WTC11 (cell line): ENCODE results near the gene HTR1B. TPM values are rescaled to one million over a fixed set of nuclear protein-coding genes. Genes with fewer than 3 reads are reported as not detected.

Source experiments
- ATAC-seq: fragments of 200-7000 bp; cut with Tn5 transposase; 2 replicates; pipeline ENCODE4 v1.10.0; 2021; ENCODE audit warnings: mild to moderate bottlenecking, moderate library complexity
- CTCF ChIA-PET: fragments of 300-600 bp; sonication (Branson Sonifier 250); formaldehyde crosslinking; loops from one replicate; lab custom pipeline; 2021; ENCODE audit warnings: antibody characterized with exemption; lab: Charles Lee
- POLR2A ChIA-PET: fragments of 350-600 bp; sonication (Branson Sonifier 250); formaldehyde crosslinking; loops from one replicate; lab custom pipeline; 2021; ENCODE audit warnings: antibody characterized with exemption; lab: Charles Lee
- DNase-seq: peaks from one replicate; pipeline ENCODE4 v3.0.0; 2021; ENCODE audit warnings: low spot score
- H3K27ac Mint-ChIP-seq: 2 replicates; pipeline ENCODE4 v1.8.0; 2021; ENCODE audit warnings: mixed read lengths
- H3K27me3 Mint-ChIP-seq: 2 replicates; pipeline ENCODE4 v1.8.0; 2021; ENCODE audit warnings: low read depth, mild to moderate bottlenecking, moderate library complexity, mixed read lengths
- H3K36me3 Mint-ChIP-seq: 2 replicates; pipeline ENCODE4 v1.8.0; 2021; ENCODE audit warnings: mixed read lengths
- H3K4me1 Mint-ChIP-seq: 2 replicates; pipeline ENCODE4 v1.8.0; 2022; ENCODE audit warnings: mixed read lengths
- H3K4me3 Mint-ChIP-seq: 2 replicates; pipeline ENCODE4 v1.8.0; 2021; ENCODE audit warnings: mild to moderate bottlenecking, moderate library complexity, mixed read lengths
- H3K9me3 Mint-ChIP-seq: 2 replicates; pipeline ENCODE4 v1.8.0; 2021; ENCODE audit warnings: mixed read lengths
- AFF4 ChIP-seq: sonication (generic); formaldehyde crosslinking; IDR thresholded peaks from 2 replicates; pipeline ENCODE4 v1.8.1; 2023; ENCODE audit warnings: mild to moderate bottlenecking, missing genetic modification reagents, borderline replicate concordance
- ATF2 ChIP-seq: sonication (generic); formaldehyde crosslinking; IDR thresholded peaks from 2 replicates; pipeline ENCODE4 v1.8.1; 2022; ENCODE audit warnings: low read depth, missing genetic modification reagents, borderline replicate concordance
- CREB1 ChIP-seq: sonication (generic); formaldehyde crosslinking; IDR thresholded peaks from 2 replicates; pipeline ENCODE4 v1.8.0; 2023; ENCODE audit warnings: mild to moderate bottlenecking, missing genetic modification reagents
- E2F4 ChIP-seq: sonication (generic); formaldehyde crosslinking; IDR thresholded peaks from 2 replicates; pipeline ENCODE4 v1.8.1; 2022; ENCODE audit warnings: low read depth, mild to moderate bottlenecking, moderate library complexity, missing genetic modification reagents, borderline replicate concordance
- ELF4 ChIP-seq: sonication (generic); formaldehyde crosslinking; IDR thresholded peaks from 2 replicates; pipeline ENCODE4 v1.8.1; 2022; ENCODE audit warnings: low read depth, mild to moderate bottlenecking, moderate library complexity, missing genetic modification reagents
- EMX1 ChIP-seq: fragments of 250-450 bp; sonication (Bioruptor Pico); IDR thresholded peaks from 2 replicates; pipeline ENCODE4 v1.8.0; 2021; ENCODE audit warnings: mild to moderate bottlenecking
- FOXP4 ChIP-seq: sonication (generic); formaldehyde crosslinking; IDR thresholded peaks from 2 replicates; pipeline ENCODE4 v1.8.0; 2022; ENCODE audit warnings: mild to moderate bottlenecking, missing genetic modification reagents
- IRF2 ChIP-seq: sonication (generic); formaldehyde crosslinking; IDR thresholded peaks from 2 replicates; pipeline ENCODE4 v1.8.0; 2022; ENCODE audit warnings: low read depth, missing genetic modification reagents, borderline replicate concordance
- MAX ChIP-seq: sonication (generic); formaldehyde crosslinking; IDR thresholded peaks from 2 replicates; pipeline ENCODE4 v1.8.0; 2022; ENCODE audit warnings: mild to moderate bottlenecking, missing genetic modification reagents
- NFATC4 ChIP-seq: fragments of 250-450 bp; sonication (Bioruptor Pico); IDR thresholded peaks from 2 replicates; pipeline ENCODE4 v1.9.0; 2021; ENCODE audit warnings: mild to moderate bottlenecking
- NFYB ChIP-seq: sonication (generic); formaldehyde crosslinking; conservative IDR thresholded peaks from 2 replicates; pipeline ENCODE4 v1.8.0; 2022; ENCODE audit warnings: low read depth, missing genetic modification reagents
- OVOL2 ChIP-seq: fragments of 250-450 bp; sonication (Bioruptor Pico); IDR thresholded peaks from 2 replicates; pipeline ENCODE4 v1.9.0; 2021; ENCODE audit warnings: mild to moderate bottlenecking, borderline replicate concordance
- PRDM15 ChIP-seq: sonication (generic); formaldehyde crosslinking; IDR thresholded peaks from 2 replicates; pipeline ENCODE4 v1.8.0; 2022; ENCODE audit warnings: missing genetic modification reagents
- RORB ChIP-seq: fragments of 250-450 bp; sonication (Bioruptor Pico); IDR thresholded peaks from 2 replicates; pipeline ENCODE4 v1.9.0; 2021; ENCODE audit warnings: mild to moderate bottlenecking
- TEAD4 ChIP-seq: sonication (generic); formaldehyde crosslinking; IDR thresholded peaks from 2 replicates; pipeline ENCODE4 v1.8.0; 2022; ENCODE audit warnings: mild to moderate bottlenecking, missing genetic modification reagents
- TP53 ChIP-seq: sonication (generic); formaldehyde crosslinking; IDR thresholded peaks from 2 replicates; pipeline ENCODE4 v1.8.1; 2023; ENCODE audit warnings: mild to moderate bottlenecking, missing genetic modification reagents
- ZNF121 ChIP-seq: sonication (generic); formaldehyde crosslinking; IDR thresholded peaks from 2 replicates; pipeline ENCODE4 v1.8.0; 2023; ENCODE audit warnings: missing genetic modification reagents
- ZNF138 ChIP-seq: sonication (generic); formaldehyde crosslinking; conservative IDR thresholded peaks from 2 replicates; pipeline ENCODE4 v1.8.1; 2022; ENCODE audit warnings: mild to moderate bottlenecking, moderate library complexity, missing genetic modification reagents
- ZNF396 ChIP-seq: fragments of 250-450 bp; sonication (Bioruptor Pico); IDR thresholded peaks from 2 replicates; pipeline ENCODE4 v1.8.0; 2021; ENCODE audit warnings: mild to moderate bottlenecking, moderate library complexity, borderline replicate concordance
- ZSCAN18 ChIP-seq: fragments of 250-450 bp; sonication (Bioruptor Pico); IDR thresholded peaks from 2 replicates; pipeline ENCODE4 v2.1.2; 2022; ENCODE audit warnings: mild to moderate bottlenecking, moderate library complexity
- total RNA-seq: library from RNA; stranded (reverse); gene quantifications from 3 replicates; pipeline ENCODE4 v1.2.3, GENCODE V29; 2021

The HTR1B gene
- total RNA-seq, 1 experiment from 2014 or later: 1.5 TPM

GRCh38 chr6:77447254-77447653 is 16.0 kb downstream of the HTR1B start:
- no peak overlapping the region for H3K27ac Mint-ChIP-seq
- ATAC-seq: no peak
- DNase-seq: no peak
- peaks cover 3% of the 10 kb centered on the region; the same call in 1 of the 2 replicates for H3K9me3 Mint-ChIP-seq
- peaks cover 21% of the 10 kb centered on the region for H3K4me1 Mint-ChIP-seq
- ChIA-PET CTCF (interaction anchor here (0.8 kb wide), 1 partner anchor 110 kb away, joined by 3 read pairs; no protein-coding TSS in a partner anchor), POLR2A (no interaction called here)
- no peaks in the 10 kb centered on the region for H3K27me3 Mint-ChIP-seq
- TF ChIP-seq IRF2 (no peak), CREB1 (CRISPR knock-in tag) (no peak), RORB (no peak), ZNF138 (CRISPR knock-in tag) (no peak), TP53 (CRISPR knock-in tag) (no peak), E2F4 (no peak)
- no peaks in the 10 kb centered on the region for H3K36me3 Mint-ChIP-seq
- H3K4me3 Mint-ChIP-seq: no peak overlapping the region

- Mint-ChIP-seq H3K36me3 (no peaks in the 10 kb centered on the region), H3K27ac (no peak overlapping the region), H3K4me3 (no peak overlapping the region), H3K9me3 (peaks cover 3% of the 10 kb centered on the region; the same call in 1 of the 2 replicates), H3K27me3 (no peaks in the 10 kb centered on the region), H3K4me1 (peaks cover 21% of the 10 kb centered on the region)
- ChIA-PET CTCF (no interaction called here), POLR2A (no interaction called here)
- DNase-seq: no peak
- ATAC-seq: no peak
- no peak for TF ChIP-seq ELF4
- no peak for TF ChIP-seq ATF2 (CRISPR knock-in tag)
- TF ChIP-seq TEAD4 (CRISPR knock-in tag): no peak
- TF ChIP-seq ZNF121 (CRISPR knock-in tag): no peak
- no peak for TF ChIP-seq ZNF396 (CRISPR knock-in tag)
- TF ChIP-seq AFF4 (CRISPR knock-in tag): no peak
- TF ChIP-seq MAX: no peak
- no peak for TF ChIP-seq EMX1 (CRISPR knock-in tag)
- TF ChIP-seq, all 79 proteins: peak for 0
Measured at GRCh38 chr6:77446249-77446648, 17.0 kb downstream of the HTR1B start.

GRCh38 chr6:77445214-77445613 is 18.1 kb downstream of the HTR1B start:
- no peak overlapping the region for H3K4me3 Mint-ChIP-seq
- POLR2A ChIA-PET: interaction anchor here (0.6 kb wide), 1 partner anchor 1517 kb away, joined by 3 read pairs; no protein-coding TSS in a partner anchor
- ATAC-seq: no peak
- no peak for DNase-seq
- H3K9me3 Mint-ChIP-seq: peaks cover 6% of the 10 kb centered on the region; the same call in 1 of the 2 replicates
- no peaks in the 10 kb centered on the region for H3K36me3 Mint-ChIP-seq
- no peak overlapping the region for H3K27ac Mint-ChIP-seq
- H3K27me3 Mint-ChIP-seq: no peaks in the 10 kb centered on the region
- CTCF ChIA-PET: no interaction called here
- H3K4me1 Mint-ChIP-seq: peaks cover 21% of the 10 kb centered on the region
- TF ChIP-seq ZNF121 (CRISPR knock-in tag) (no peak), FOXP4 (no peak), OVOL2 (CRISPR knock-in tag) (no peak), NFATC4 (CRISPR knock-in tag) (no peak), NFYB (CRISPR knock-in tag) (no peak), TP53 (CRISPR knock-in tag) (no peak), ZSCAN18 (no peak), PRDM15 (CRISPR knock-in tag) (no peak)
